HCT116 (cell line): ENCODE data around the gene AP2S1. TPM values are rescaled to one million over a fixed set of nuclear protein-coding genes. Genes with fewer than 3 reads are reported as not detected.

ENCODE experiments used
- ATAC-seq: fragments of 200-7000 bp; cut with Tn5 transposase; 2 replicates; pipeline ENCODE4 v1.9.1; 2020; ENCODE audit warnings: mild to moderate bottlenecking, moderate library complexity
- BruUV-seq: library from RNA; stranded (reverse); fragments of 400-500 nt; replicated peaks from 2 replicates; lab custom pipeline; 2021; lab: Mats Ljungman, UMichigan
- CTCF ChIA-PET: fragments of 300-600 bp; sonication (Branson Sonifier 250); formaldehyde crosslinking; loops from one replicate; lab custom pipeline; 2021; ENCODE audit warnings: antibody characterized with exemption; lab: Charles Lee
- POLR2A ChIA-PET: fragments of 300-600, 350-600 bp; sonication (Branson Sonifier 250); formaldehyde crosslinking; loops from one replicate; lab custom pipeline; 2021; ENCODE audit warnings: antibody characterized with exemption; lab: Charles Lee
- RAD21 ChIA-PET, 2 experiments: fragments of 300-600 bp; sonication (Branson Sonifier 250); formaldehyde crosslinking; loops; one replicate each; lab custom pipeline; 2023; ENCODE audit warnings: low total read pairs in 2 of 2; ENCODE audit not compliant: uncharacterized antibody in 2 of 2, unreplicated experiment in 2 of 2, low non-redundant PET in 1 of 2; lab: Charles Lee
- DNase-seq: peaks from one replicate; pipeline ENCODE4 v3.0.0-alpha.2; 2010; ENCODE audit warnings: low read depth, low spot score
- H2AFZ ChIP-seq: fragments of 200-600 bp; shearing (Covaris generic), sonication (generic); 2 replicates; pipeline ENCODE4 v1.6.1; 2017; ENCODE audit warnings: low read depth, mixed run types, mixed read lengths, antibody characterized with exemption, low read length; ENCODE audit not compliant: poor library complexity, severe bottlenecking
- H3K27ac ChIP-seq: 2 replicates; pipeline ENCODE4 v1.5.1; 2012; ENCODE audit warnings: low read depth, low read length
- H3K27me3 ChIP-seq: fragments of 200-600 bp; sonication (generic); 2 replicates; pipeline ENCODE4 v1.6.1; 2016; ENCODE audit warnings: mixed run types, low read length, mixed read lengths; ENCODE audit not compliant: insufficient read depth
- H3K36me3 ChIP-seq, 2 experiments: fragments of 200-500 bp in 1 of 2; fragments of 200-600 bp in 1 of 2; sonication (Bioruptor generic) in 1 of 2; sonication (generic) in 1 of 2; 2 replicates each; pipeline versions ENCODE4 v1.5.1 to v1.6.1; 2014 to 2016; ENCODE audit warnings: low read length in 2 of 2, inconsistent platforms in 1 of 2, mixed read lengths in 1 of 2, mixed run types in 1 of 2; ENCODE audit not compliant: insufficient read depth in 2 of 2, control insufficient read depth in 1 of 2
- H3K4me1 ChIP-seq, 2 experiments: fragments of 200-600 bp in 1 of 2; sonication (generic) in 1 of 2; 2 replicates each; pipeline versions ENCODE4 v1.5.1 to v1.6.1; 2012 to 2017; ENCODE audit warnings: low read length in 2 of 2, inconsistent platforms in 1 of 2, mild to moderate bottlenecking in 1 of 2, mixed read lengths in 1 of 2, mixed run types in 1 of 2, moderate library complexity in 1 of 2; ENCODE audit not compliant: insufficient read depth in 2 of 2, control insufficient read depth in 1 of 2
- H3K4me2 ChIP-seq: fragments of 200-600 bp; sonication (generic); 2 replicates; pipeline ENCODE4 v1.6.1; 2017; ENCODE audit warnings: mixed run types, low read length, mixed read lengths
- H3K4me3 ChIP-seq, 2 experiments: fragments of 200-600 bp in 1 of 2; sonication (generic) in 1 of 2; replicated peaks in 1 of 2; 2 replicates each; pipeline ENCODE4 v1.5.1; 2011 to 2016; ENCODE audit warnings: low read length in 2 of 2, control low read depth in 1 of 2, low read depth in 1 of 2, mild to moderate bottlenecking in 1 of 2, mixed read lengths in 1 of 2, mixed run types in 1 of 2
- H3K79me2 ChIP-seq: fragments of 200-600 bp; sonication (generic); 2 replicates; pipeline ENCODE4 v1.6.1; 2017; ENCODE audit warnings: mild to moderate bottlenecking, mixed run types, low read length, moderate library complexity, mixed read lengths; ENCODE audit not compliant: insufficient read depth
- H3K9ac ChIP-seq: fragments of 200-600 bp; sonication (generic); 2 replicates; pipeline ENCODE4 v1.6.1; 2016; ENCODE audit warnings: low read length, mixed read lengths
- H3K9me2 ChIP-seq: fragments of 200-600 bp; sonication (generic), shearing (Covaris generic); 2 replicates; pipeline ENCODE4 v1.6.1; 2017; ENCODE audit warnings: mixed run types, mild to moderate bottlenecking, moderate library complexity; ENCODE audit not compliant: insufficient read depth
- H3K9me3 ChIP-seq, 2 experiments: fragments of 200-500 bp in 1 of 2; fragments of 200-600 bp in 1 of 2; sonication (Bioruptor generic) in 1 of 2; sonication (generic) in 1 of 2; 2 replicates each; pipeline ENCODE4 v1.6.1; 2014 to 2017; ENCODE audit warnings: low read length in 2 of 2, mixed read lengths in 2 of 2, inconsistent platforms in 1 of 2, low read depth in 1 of 2, mild to moderate bottlenecking in 1 of 2, mixed run types in 1 of 2, moderate library complexity in 1 of 2; ENCODE audit not compliant: control insufficient read depth in 1 of 2, insufficient read depth in 1 of 2
- H4K20me1 ChIP-seq: fragments of 200-600 bp; sonication (generic), shearing (Covaris generic); 2 replicates; pipeline ENCODE4 v1.6.1; 2017; ENCODE audit warnings: mixed run types, mild to moderate bottlenecking, moderate library complexity; ENCODE audit not compliant: insufficient read depth
- CTCF ChIP-seq, 3 experiments: fragments of 200-600 bp in 1 of 3; sonication (generic) in 1 of 3; IDR thresholded peaks in 2 of 3; conservative IDR thresholded peaks in 1 of 3; 2 replicates each; pipeline ENCODE4 v1.5.1; 2012 to 2017; ENCODE audit warnings: low read depth in 2 of 3, low read length in 2 of 3, antibody characterized with exemption in 1 of 3, borderline replicate concordance in 1 of 3, control low read depth in 1 of 3, mild to moderate bottlenecking in 1 of 3, mixed read lengths in 1 of 3, mixed run types in 1 of 3, moderate library complexity in 1 of 3; ENCODE audit not compliant: insufficient read depth in 1 of 3
- EGR1 ChIP-seq: IDR thresholded peaks from 2 replicates; pipeline ENCODE4 v1.6.1; 2012; ENCODE audit warnings: low read depth
- EZH2 ChIP-seq: fragments of 200-600 bp; sonication (generic); IDR thresholded peaks from 2 replicates; pipeline ENCODE4 v1.6.1; 2017; ENCODE audit warnings: antibody characterized with exemption, mixed run types
- FOSL1 ChIP-seq: IDR thresholded peaks from 2 replicates; pipeline ENCODE4 v1.6.1; 2012; ENCODE audit warnings: low read depth
- MAX ChIP-seq: IDR thresholded peaks from 2 replicates; pipeline ENCODE4 v1.6.1; 2012
- POLR2A ChIP-seq: IDR thresholded peaks from 2 replicates; pipeline ENCODE4 v1.7.0; 2011; ENCODE audit warnings: borderline replicate concordance; ENCODE audit not compliant: insufficient read depth, insufficient read length; ENCODE audit errors: extremely low read depth
- POLR2AphosphoS5 ChIP-seq: IDR thresholded peaks from 2 replicates; pipeline ENCODE4 v1.6.1; 2011; ENCODE audit warnings: mild to moderate bottlenecking, low read depth, low read length, moderate library complexity
- RAD21 ChIP-seq: IDR thresholded peaks from 2 replicates; pipeline ENCODE4 v1.6.1; 2012; ENCODE audit warnings: low read depth, mild to moderate bottlenecking
- SRF ChIP-seq: IDR thresholded peaks from 2 replicates; pipeline ENCODE4 v1.6.1; 2012; ENCODE audit warnings: low read depth
- intact Hi-C: fragments of 100-400 bp; cut with micrococcal nuclease; formaldehyde crosslinking; loops from 2 replicates; pipeline ENCODE4 v1.10.0; 2022
- total RNA-seq: library from RNA; stranded (reverse); gene quantifications from one replicate; pipeline ENCODE4 v1.2.1, GENCODE V29; 2021; ENCODE audit not compliant: unreplicated experiment

AP2S1 gene
- total RNA-seq, 1 experiment from 2014 or later: 296 TPM

- DNase-seq (no peak), ATAC-seq (no peak)
- no peak overlapping the region for H3K4me3 ChIP-seq
- peaks cover 89% of the 10 kb centered on the region for H3K79me2 ChIP-seq
- H3K9me2 ChIP-seq: no peaks in the 10 kb centered on the region
- H3K27me3 ChIP-seq: no peaks in the 10 kb centered on the region
- no peak for TF ChIP-seq POLR2A
- TF ChIP-seq SRF: no peak
- TF ChIP-seq FOSL1: no peak
- no peak for TF ChIP-seq EZH2
- no peak for TF ChIP-seq EGR1
- no peaks in the 10 kb centered on the region for H3K36me3 ChIP-seq
- no peak overlapping the region for H3K9ac ChIP-seq
- H2AFZ ChIP-seq: no peak overlapping the region
- CTCF ChIA-PET: no interaction called here
- H4K20me1 ChIP-seq: 0 out of 2 replicates have a peak, but pooled peaks cover 4% of the 10 kb centered on the region
- H3K9me3 ChIP-seq: no peaks in the 10 kb centered on the region
- RAD21 ChIA-PET: no interaction called here
- BruUV-seq: no TSS peak
- intact Hi-C loops: no loop called here
- peaks cover 58 to 70% of the 10 kb centered on the region in 2 experiments for H3K4me1 ChIP-seq
- H3K4me2 ChIP-seq: no peak overlapping the region
- H3K27ac ChIP-seq: no peak overlapping the region
- POLR2A ChIA-PET: no interaction called here
These were observed 25.0 kb upstream of the AP2S1 start for GRCh38 chr19:46875657-46876056.

- POLR2A ChIA-PET: no interaction called here
- H3K4me2 ChIP-seq: no peak overlapping the region
- ATAC-seq: no peak
These were observed 24.6 kb upstream of the AP2S1 start for GRCh38 chr19:46875234-46875633.

More at GRCh38 chr19:46875234-46875633, 24.6 kb upstream of the AP2S1 start:
- Histone ChIP-seq H3K9ac (no peak overlapping the region), H2AFZ (no peak overlapping the region), H3K9me3 (no peaks in the 10 kb centered on the region), H3K79me2 (peaks cover 88% of the 10 kb centered on the region), H3K27me3 (no peaks in the 10 kb centered on the region), H3K36me3 (no peaks in the 10 kb centered on the region), H3K4me1 (peaks cover 54 to 65% of the 10 kb centered on the region in 2 experiments), H3K9me2 (no peaks in the 10 kb centered on the region), H4K20me1 (0 out of 2 replicates have a peak, but pooled peaks cover 5% of the 10 kb centered on the region), H3K27ac (no peak overlapping the region), H3K4me3 (no peak overlapping the region)
- no peak for DNase-seq
- intact Hi-C loops: no loop called here
- ChIA-PET RAD21 (no interaction called here), CTCF (interaction anchor here (0.7 kb wide), 1 partner anchor 26 kb away, joined by 4 read pairs; no protein-coding TSS in a partner anchor)
- TF ChIP-seq RAD21: no peak
- TF ChIP-seq MAX: no peak
- no peak for TF ChIP-seq POLR2AphosphoS5
- no peak for TF ChIP-seq CTCF (IDR thresholded peaks at IDR 0.05 in 2 of 3, conservative IDR thresholded peaks at IDR 0.05 in 1 of 3; ENCODE audit: borderline replicate concordance in 1 of 3, insufficient read depth in 1 of 3, low read depth in 2 of 3, low read length in 2 of 3)
- BruUV-seq: no TSS peak
